Fibroblast of the aortic adventitia (primary cell): ENCODE measurements around the gene MID2. TPM values are rescaled to one million over a fixed set of nuclear protein-coding genes. Genes with fewer than 3 reads are reported as not detected.
A peak's percentile ranks its signal among the peaks of the same experiment; 100 is the strongest.

ENCODE experiments used
- DNase-seq: peaks from one replicate; pipeline ENCODE4 v3.0.0-alpha.2; 2010; ENCODE audit warnings: low read depth
- H3K4me3 ChIP-seq: 2 replicates; pipeline ENCODE4 v1.5.1; 2011; ENCODE audit warnings: low read depth, mild to moderate bottlenecking, control low read depth, low read length, moderate library complexity
- total RNA-seq: library from RNA; depleted of rRNA; stranded (reverse); fragments of >200 nt; gene quantifications from 2 replicates; pipeline ENCODE4 v1.2.3, GENCODE V29; 2012; ENCODE audit warnings: low replicate concordance
- TF ChIP-seq, protein P1 (sequence below): IDR thresholded peaks from 2 replicates; pipeline ENCODE4 v1.5.1; 2011; ENCODE audit warnings: mild to moderate bottlenecking, low read length, control low read depth, inconsistent platforms; ENCODE audit not compliant: insufficient read depth

Gene MID2, protein sequence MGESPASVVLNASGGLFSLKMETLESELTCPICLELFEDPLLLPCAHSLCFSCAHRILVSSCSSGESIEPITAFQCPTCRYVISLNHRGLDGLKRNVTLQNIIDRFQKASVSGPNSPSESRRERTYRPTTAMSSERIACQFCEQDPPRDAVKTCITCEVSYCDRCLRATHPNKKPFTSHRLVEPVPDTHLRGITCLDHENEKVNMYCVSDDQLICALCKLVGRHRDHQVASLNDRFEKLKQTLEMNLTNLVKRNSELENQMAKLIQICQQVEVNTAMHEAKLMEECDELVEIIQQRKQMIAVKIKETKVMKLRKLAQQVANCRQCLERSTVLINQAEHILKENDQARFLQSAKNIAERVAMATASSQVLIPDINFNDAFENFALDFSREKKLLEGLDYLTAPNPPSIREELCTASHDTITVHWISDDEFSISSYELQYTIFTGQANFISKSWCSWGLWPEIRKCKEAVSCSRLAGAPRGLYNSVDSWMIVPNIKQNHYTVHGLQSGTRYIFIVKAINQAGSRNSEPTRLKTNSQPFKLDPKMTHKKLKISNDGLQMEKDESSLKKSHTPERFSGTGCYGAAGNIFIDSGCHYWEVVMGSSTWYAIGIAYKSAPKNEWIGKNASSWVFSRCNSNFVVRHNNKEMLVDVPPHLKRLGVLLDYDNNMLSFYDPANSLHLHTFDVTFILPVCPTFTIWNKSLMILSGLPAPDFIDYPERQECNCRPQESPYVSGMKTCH
- 5.1 and 14.6 TPM in 2 replicates for total RNA-seq

- peak within 1 kb of the TSS; percentile 52 for H3K4me3 ChIP-seq
- TF ChIP-seq, protein P1, sequence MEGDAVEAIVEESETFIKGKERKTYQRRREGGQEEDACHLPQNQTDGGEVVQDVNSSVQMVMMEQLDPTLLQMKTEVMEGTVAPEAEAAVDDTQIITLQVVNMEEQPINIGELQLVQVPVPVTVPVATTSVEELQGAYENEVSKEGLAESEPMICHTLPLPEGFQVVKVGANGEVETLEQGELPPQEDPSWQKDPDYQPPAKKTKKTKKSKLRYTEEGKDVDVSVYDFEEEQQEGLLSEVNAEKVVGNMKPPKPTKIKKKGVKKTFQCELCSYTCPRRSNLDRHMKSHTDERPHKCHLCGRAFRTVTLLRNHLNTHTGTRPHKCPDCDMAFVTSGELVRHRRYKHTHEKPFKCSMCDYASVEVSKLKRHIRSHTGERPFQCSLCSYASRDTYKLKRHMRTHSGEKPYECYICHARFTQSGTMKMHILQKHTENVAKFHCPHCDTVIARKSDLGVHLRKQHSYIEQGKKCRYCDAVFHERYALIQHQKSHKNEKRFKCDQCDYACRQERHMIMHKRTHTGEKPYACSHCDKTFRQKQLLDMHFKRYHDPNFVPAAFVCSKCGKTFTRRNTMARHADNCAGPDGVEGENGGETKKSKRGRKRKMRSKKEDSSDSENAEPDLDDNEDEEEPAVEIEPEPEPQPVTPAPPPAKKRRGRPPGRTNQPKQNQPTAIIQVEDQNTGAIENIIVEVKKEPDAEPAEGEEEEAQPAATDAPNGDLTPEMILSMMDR = no peak
- peak; percentile 15 for DNase-seq
These were observed at the start of gene MID2 for GRCh38 chrX:107825698-107826237. MID2 (plus strand) TSS chrX:107825866; CDS start chrX:107826427, 561 bp downstream.

DNA sequence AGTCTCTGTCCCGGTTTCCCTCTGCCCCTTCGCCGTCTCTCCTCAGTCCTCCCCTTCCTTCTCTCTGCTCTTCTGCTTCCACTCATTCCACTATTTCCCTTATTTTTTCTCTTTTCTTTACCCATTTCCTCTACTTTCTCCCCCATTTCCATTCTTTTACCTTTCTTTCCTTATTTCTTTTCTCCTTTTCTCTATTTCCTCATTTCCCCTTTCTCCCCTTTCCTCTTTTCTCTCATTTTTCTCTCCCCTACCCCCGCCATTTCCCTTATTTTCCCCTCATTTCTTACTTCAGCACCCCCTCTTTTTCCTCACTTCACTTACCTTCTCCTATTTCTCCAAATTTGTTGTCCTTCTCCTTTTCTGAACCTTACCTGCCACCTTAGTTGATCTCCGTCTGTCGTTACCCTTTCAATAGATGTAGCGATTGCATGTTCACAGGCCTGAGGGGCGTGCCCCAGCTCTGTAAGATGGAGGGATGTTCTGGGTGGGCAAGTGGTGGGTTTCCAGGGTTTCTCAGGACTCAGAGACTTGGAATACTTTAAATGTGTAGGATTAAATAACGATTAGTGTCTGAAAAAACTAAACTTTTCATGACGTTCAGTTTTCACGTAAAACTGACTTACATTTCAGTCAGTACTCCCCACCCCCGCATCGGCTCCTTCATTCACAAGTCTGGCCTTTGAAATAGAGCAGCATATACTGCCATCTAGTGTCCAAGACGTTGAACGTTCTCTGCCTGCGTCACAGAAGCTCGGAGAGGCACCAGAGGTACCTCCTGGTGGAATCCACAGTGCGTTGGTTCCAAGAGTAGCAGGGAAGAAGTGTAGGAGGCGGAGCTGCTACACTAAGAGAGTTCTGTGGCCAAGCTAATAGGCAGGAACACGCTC is 48.8 kb upstream of the MID2 start:
- TF ChIP-seq, protein P1 = peak; percentile 68
- peak; percentile 91 for DNase-seq
- peak overlapping the region; percentile 56 for H3K4me3 ChIP-seq

DNA sequence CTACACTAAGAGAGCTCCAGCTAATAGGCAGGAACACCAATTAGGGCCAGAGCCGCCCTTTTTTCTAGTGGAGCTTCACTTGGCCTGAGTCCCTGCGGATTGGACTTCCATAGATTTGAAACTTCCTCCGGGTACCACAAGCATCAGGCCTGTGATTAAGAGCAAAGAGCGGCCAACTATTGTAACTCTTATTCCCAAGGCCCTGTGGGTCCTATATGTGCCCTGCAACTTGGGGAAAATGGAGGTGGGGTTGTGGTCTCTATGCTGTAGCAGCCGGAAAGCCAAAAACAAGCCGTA is 48.2 kb upstream of the MID2 start, which contains the start of gene NCBP2L:
Gene NCBP2L (plus strand): TSS at position 198 of the 297 bp plus-strand sequence. CDS start 16,488 bp downstream, outside the sequence.
- TF ChIP-seq, protein P1 = no peak
- H3K4me3 ChIP-seq = peak within 1 kb of the TSS; percentile 22
- DNase-seq = no peak

DNA sequence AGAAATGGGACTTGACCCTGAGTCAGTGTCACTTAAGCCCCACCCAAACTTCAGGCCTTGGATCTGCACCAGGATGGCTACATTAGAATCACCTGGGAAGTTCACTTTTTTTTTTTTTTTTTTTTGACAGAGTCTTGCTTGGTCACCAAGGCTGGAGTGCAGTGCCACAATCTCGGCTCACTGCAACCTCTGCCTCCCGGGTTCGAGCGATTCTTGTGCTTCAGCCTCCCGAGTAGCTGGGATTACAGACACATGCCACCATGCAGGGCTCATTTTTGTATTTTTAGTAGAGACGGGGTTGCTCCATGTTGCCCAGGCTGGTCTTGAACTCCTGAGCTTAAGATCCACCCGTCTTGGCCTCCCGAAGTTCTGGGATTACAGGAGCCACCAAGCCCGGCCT is 45.1 kb upstream of the MID2 start:
- no peak for DNase-seq
- H3K4me3 ChIP-seq = no peak overlapping the region
- TF ChIP-seq, protein P1 = no peak

DNA sequence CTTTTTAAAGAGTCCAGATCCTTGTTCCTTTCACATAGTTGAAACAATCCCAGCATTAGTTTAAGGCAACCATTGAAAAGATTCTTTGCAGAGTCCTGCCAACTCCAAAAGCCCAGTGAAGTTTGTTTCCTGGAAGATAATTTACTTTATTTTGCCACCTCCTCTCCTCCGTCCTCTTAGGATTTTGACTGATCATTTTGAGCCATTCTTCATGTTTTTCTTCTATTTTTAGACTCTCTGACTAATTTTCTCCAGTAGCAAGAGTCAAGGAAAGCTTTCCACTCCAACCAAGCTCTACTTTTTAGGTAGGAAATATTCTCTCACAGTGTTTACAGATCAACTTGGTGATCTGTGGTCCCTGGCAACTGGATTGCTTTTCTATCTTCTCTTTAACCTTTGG is 37.8 kb upstream of the MID2 start:
- TF ChIP-seq, protein P1 = no peak
- peak; percentile 6 for DNase-seq
- H3K4me3 ChIP-seq = no peak overlapping the region

DNA sequence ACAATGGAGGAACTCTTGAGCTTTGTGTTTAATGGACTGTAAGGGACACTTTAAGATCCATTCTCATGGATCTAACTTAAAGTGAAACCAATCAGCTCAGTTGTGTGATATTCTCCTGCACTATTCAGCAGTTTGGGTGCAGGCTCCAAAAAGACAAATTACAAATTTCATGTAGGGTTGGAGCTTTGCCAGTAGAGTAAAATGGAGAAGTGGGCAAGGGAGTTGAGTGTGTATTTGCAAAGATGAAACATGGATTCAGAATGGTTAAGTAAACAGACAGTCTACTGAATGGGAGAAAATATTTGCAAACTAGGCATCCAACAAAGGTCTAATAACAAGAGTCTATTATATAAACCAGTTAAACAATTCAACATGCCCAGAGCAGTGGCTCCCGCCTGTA is 21.2 kb upstream of the MID2 start:
- TF ChIP-seq, protein P1 = no peak
- DNase-seq = no peak

More for the DNA sequence above, 21.2 kb upstream of the MID2 start:
- H3K4me3 ChIP-seq = no peak overlapping the region
